Pancreas (tissue), 10 donors: ENCODE data around the gene ILF3. TPM values are rescaled to one million over a fixed set of nuclear protein-coding genes. Genes with fewer than 3 reads are reported as not detected.

Experiments used
- ATAC-seq, 4 donors: fragments of 200-7000 bp; cut with Tn5 transposase; one replicate each; pipeline versions ENCODE4 v1.8.0 to v1.9.1; 2020; ENCODE audit warnings: mild to moderate bottlenecking in 4 of 4, moderate library complexity in 4 of 4
- DNase-seq, 6 donors: peaks; one replicate each; pipeline ENCODE4 v3.0.0-alpha.2; 2020
- FAIRE-seq: peaks from 2 replicates; lab custom pipeline; 2012; peaks lifted over from hg19 to GRCh38; lab: Jason Lieb, UNC
- H3K27ac ChIP-seq, 4 donors: fragments of 200-600 bp; sonication (generic); 1 replicate in 3 of 4; 2 replicates in 1 of 4; pipeline versions ENCODE4 v1.5.0 to v1.8.0; 2020
- H3K27me3 ChIP-seq, 4 donors: fragments of 200-600 bp; one replicate each; pipeline ENCODE4 v1.8.0; 2021
- H3K36me3 ChIP-seq, 3 donors: fragments of 200-600 bp; sonication (generic) in 1 of 3; one replicate each; pipeline versions ENCODE4 v1.5.0 to v1.8.0; 2020 to 2021
- H3K4me1 ChIP-seq, 3 donors: fragments of 200-600 bp; one replicate each; pipeline ENCODE4 v1.8.0; 2021
- H3K4me3 ChIP-seq, 4 donors: fragments of 200-600 bp; sonication (generic) in 2 of 4; one replicate each; pipeline versions ENCODE4 v1.5.0 to v1.8.0; 2020 to 2021
- H3K9me3 ChIP-seq, 4 donors: fragments of 200-600 bp; one replicate each; pipeline ENCODE4 v1.8.0; 2021
- CTCF ChIP-seq, 4 donors: fragments of 200-600 bp; sonication (generic) in 3 of 4; IDR thresholded peaks; one replicate each; pipeline versions ENCODE4 v1.5.0 to v1.8.0; 2021; ENCODE audit warnings: antibody characterized with exemption in 4 of 4
- WGBS, 2 donors: extraction: QIAGEN DNeasy Blood & Tissue Kit; methylation state at CpG; one replicate each; pipeline ENCODE4 v1.1.7; 2013; 5-methylcytosine and 5-hydroxymethylcytosine counted together
- intact Hi-C, 3 donors: fragments of 100-400 bp; cut with DNase I; formaldehyde crosslinking; loops; one replicate each; pipeline versions ENCODE4 v1.11.1 to v1.14.2; 2022
- polyA plus RNA-seq, 2 donors: library from polyadenylated mRNA; stranded (reverse); fragments of 200-250 nt; gene quantifications; one replicate each; pipeline ENCODE4 v1.2.3, GENCODE V29; 2013
- total RNA-seq, 6 donors: library from RNA; stranded (reverse); fragmentation: NEBNext Ultra II Directional in 4 of 6; extraction: Animal tissue kit (Norgen Biotek cat#: 25700) in 4 of 6; gene quantifications; one replicate each; pipeline versions ENCODE4 v1.2.1 to v1.2.4, GENCODE V29; 2021 to 2023
- donor health status: healthy with polysubstance abuse.
- donor health status: DM: no; HTN: no; CAD: no; lungs with moderate emphysema.
- donor health status: DM: no; HTN: no; CAD: no.
- donor health status: control.
- donor health status: control.
- donor health status: Bipolar disorder and iron deficiency.
- donor health status: DM: yes; HTN: yes; CAD: no.
- donor health status: DM: no; HTN: no; CAD: no.
- donor health status: DM: no; HTN: no; CAD: no.
- donor health status: DM: yes; HTN: yes; CAD: no.

The ILF3 gene
- total and polyA plus RNA-seq, 8 donors, result 70.5 to 129 (median 109) TPM

- intact Hi-C loops, result no loop called here
- no peak overlapping the region for H3K4me3 ChIP-seq
- H3K4me1 ChIP-seq, result peaks cover 0 to 15% (median 8%) of the 10 kb centered on the region in 3 donors
Observed at GRCh38 chr19:10720607-10721125, 66.5 kb downstream of the ILF3 start.

GRCh38 chr19:10723591-10723990 is 69.4 kb downstream of the ILF3 start:
- H3K27ac ChIP-seq, result no peak overlapping the region
- 92 to 93% methylated on average over 3 of the region's 3 CpGs for WGBS, 2 donors

More at GRCh38 chr19:10720607-10721125, 66.5 kb downstream of the ILF3 start:
- 81 to 85% methylated on average over 6 of the region's 6 CpGs for WGBS, 2 donors
- no peak for TF ChIP-seq CTCF (IDR thresholded peaks at IDR 0.05)
- Histone ChIP-seq H3K27me3 (no peaks in the 10 kb centered on the region), H3K36me3 (no peaks in the 10 kb centered on the region), H3K9me3 (no peaks in the 10 kb centered on the region), H3K27ac (no peak overlapping the region)
- DNase-seq, result no peak
- FAIRE-seq, result no peak
- ATAC-seq, result no peak

GRCh38 chr19:10724573-10725071 is 70.5 kb downstream of the ILF3 start:
- no peaks in the 10 kb centered on the region for H3K9me3 ChIP-seq
- peaks cover 0 to 10% (median 8%) of the 10 kb centered on the region in 3 donors for H3K4me1 ChIP-seq
- ATAC-seq, result no peak
- no peak for FAIRE-seq
- no peaks in the 10 kb centered on the region for H3K36me3 ChIP-seq
- intact Hi-C loops, result no loop called here
- DNase-seq, result no peak
- no peak overlapping the region for H3K27ac ChIP-seq
- 82 to 84% methylated on average over 12 of the region's 12 CpGs for WGBS, 2 donors
- no peaks in the 10 kb centered on the region for H3K27me3 ChIP-seq
- no peak for TF ChIP-seq CTCF (IDR thresholded peaks at IDR 0.05)
- no peak overlapping the region for H3K4me3 ChIP-seq

More at GRCh38 chr19:10723591-10723990, 69.4 kb downstream of the ILF3 start:
- DNase-seq (no peak), FAIRE-seq (no peak), ATAC-seq (no peak)
- no peak for TF ChIP-seq CTCF (IDR thresholded peaks at IDR 0.05)
- Histone ChIP-seq H3K9me3 (no peaks in the 10 kb centered on the region), H3K4me1 (peaks cover 0 to 15% (median 8%) of the 10 kb centered on the region in 3 donors), H3K4me3 (no peak overlapping the region), H3K27me3 (no peaks in the 10 kb centered on the region), H3K36me3 (no peaks in the 10 kb centered on the region)
- intact Hi-C loops, result no loop called here

- no peak for TF ChIP-seq CTCF (IDR thresholded peaks at IDR 0.05)
- intact Hi-C loops, result no loop called here
- WGBS, 2 donors, result 70 to 75% methylated on average over 4 of the region's 4 CpGs
- Histone ChIP-seq H3K36me3 (no peaks in the 10 kb centered on the region), H3K27me3 (no peaks in the 10 kb centered on the region), H3K4me1 (peaks cover 0 to 2% (median 1%) of the 10 kb centered on the region in 3 donors), H3K4me3 (no peak overlapping the region), H3K9me3 (no peaks in the 10 kb centered on the region), H3K27ac (no peak overlapping the region)
- no peak for DNase-seq
- ATAC-seq, result no peak
- FAIRE-seq, result no peak
Observed at GRCh38 chr19:10725415-10725814, 71.3 kb downstream of the ILF3 start.

GRCh38 chr19:10726268-10726667 is 72.1 kb downstream of the ILF3 start:
- FAIRE-seq (no peak), DNase-seq (no peak), ATAC-seq (no peak)
- no peak overlapping the region for H3K27ac ChIP-seq
- H3K27me3 ChIP-seq, result no peaks in the 10 kb centered on the region
- no peaks in the 10 kb centered on the region for H3K9me3 ChIP-seq
- H3K4me3 ChIP-seq, result no peak overlapping the region
- TF ChIP-seq CTCF (IDR thresholded peaks at IDR 0.05), result no peak
- no peaks in the 10 kb centered on the region for H3K4me1 ChIP-seq
- intact Hi-C loops, result no loop called here
- 89% methylated on average over 10 of the region's 10 CpGs for WGBS, 2 donors
- no peaks in the 10 kb centered on the region for H3K36me3 ChIP-seq
